Measurements from ENCODE around the gene KCNMB3.

The KCNMB3 gene

GRCh38 chr3:179250803-179251476 is at the start of gene KCNMB3:
Gene KCNMB3 (minus strand): TSS chr3:179251114. CDS start chr3:179250990, 124 bp downstream.
- TF ChIP-seq REST (IDR thresholded peaks at IDR 0.05; ENCODE audit: low read depth) (no peak), EP300 (IDR thresholded peaks at IDR 0.05; ENCODE audit: borderline replicate concordance) (no peak), CEBPB (IDR thresholded peaks at IDR 0.05) (no peak), TAF1 (IDR thresholded peaks at IDR 0.05; ENCODE audit: low read depth) (no peak), NFIC (IDR thresholded peaks at IDR 0.05) (no peak), FOXM1 (IDR thresholded peaks at IDR 0.05; ENCODE audit: borderline replicate concordance, low read depth) (no peak), CREB1 (IDR thresholded peaks at IDR 0.05; ENCODE audit: low read depth) (no peak), ZBTB7A (IDR thresholded peaks at IDR 0.05; ENCODE audit: low read depth) (no peak), EGR1 (IDR thresholded peaks at IDR 0.05) (no peak), RAD21 (IDR thresholded peaks at IDR 0.05; ENCODE audit: low read depth) (no peak), TEAD4 (IDR thresholded peaks at IDR 0.05) (no peak), YY1 (IDR thresholded peaks at IDR 0.05; ENCODE audit: low read depth) (no peak), TCF12 (IDR thresholded peaks at IDR 0.05; ENCODE audit: low read depth) (no peak)
- TF ChIP-seq, protein P1, sequence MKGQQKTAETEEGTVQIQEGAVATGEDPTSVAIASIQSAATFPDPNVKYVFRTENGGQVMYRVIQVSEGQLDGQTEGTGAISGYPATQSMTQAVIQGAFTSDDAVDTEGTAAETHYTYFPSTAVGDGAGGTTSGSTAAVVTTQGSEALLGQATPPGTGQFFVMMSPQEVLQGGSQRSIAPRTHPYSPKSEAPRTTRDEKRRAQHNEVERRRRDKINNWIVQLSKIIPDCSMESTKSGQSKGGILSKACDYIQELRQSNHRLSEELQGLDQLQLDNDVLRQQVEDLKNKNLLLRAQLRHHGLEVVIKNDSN (IDR thresholded peaks at IDR 0.05), result no peak
- TF ChIP-seq, protein P2, sequence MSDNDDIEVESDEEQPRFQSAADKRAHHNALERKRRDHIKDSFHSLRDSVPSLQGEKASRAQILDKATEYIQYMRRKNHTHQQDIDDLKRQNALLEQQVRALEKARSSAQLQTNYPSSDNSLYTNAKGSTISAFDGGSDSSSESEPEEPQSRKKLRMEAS (IDR thresholded peaks at IDR 0.05), result no peak

- TF ChIP-seq NFIC (IDR thresholded peaks at IDR 0.05) (no peak), RAD21 (IDR thresholded peaks at IDR 0.05; ENCODE audit: low read depth) (no peak), REST (IDR thresholded peaks at IDR 0.05; ENCODE audit: low read depth) (no peak), TCF12 (IDR thresholded peaks at IDR 0.05; ENCODE audit: low read depth) (no peak)
- TF ChIP-seq, protein P2 (IDR thresholded peaks at IDR 0.05), result no peak
Observed at GRCh38 chr3:179299999-179300613, 49.2 kb upstream of the KCNMB3 start.

DNA sequence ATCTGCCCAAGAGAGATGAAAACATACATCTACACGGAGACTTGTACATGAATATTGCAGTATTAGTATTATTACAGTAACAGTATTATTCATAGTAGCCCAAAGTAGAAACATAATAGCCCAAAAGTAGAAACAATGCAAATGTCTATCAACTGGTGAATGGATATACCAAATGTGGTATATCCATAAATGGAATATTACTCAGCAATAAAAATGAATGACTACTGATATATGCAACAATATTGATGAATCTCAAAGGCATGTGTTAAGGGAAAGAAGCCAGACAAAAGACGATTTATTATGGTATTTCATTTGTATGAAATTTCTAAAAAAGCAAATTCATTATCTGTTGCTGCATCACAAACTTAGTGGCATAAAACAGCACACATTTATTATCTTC is 48.4 kb upstream of the KCNMB3 start:
- TF ChIP-seq, protein P1 (IDR thresholded peaks at IDR 0.05), result no peak

- TF ChIP-seq CEBPB (IDR thresholded peaks at IDR 0.05) (no peak), TEAD4 (IDR thresholded peaks at IDR 0.05) (no peak), REST (IDR thresholded peaks at IDR 0.05; ENCODE audit: low read depth) (no peak), EP300 (IDR thresholded peaks at IDR 0.05; ENCODE audit: borderline replicate concordance) (no peak), TCF12 (IDR thresholded peaks at IDR 0.05; ENCODE audit: low read depth) (no peak), ZBTB7A (IDR thresholded peaks at IDR 0.05; ENCODE audit: low read depth) (no peak), YY1 (IDR thresholded peaks at IDR 0.05; ENCODE audit: low read depth) (no peak), RAD21 (IDR thresholded peaks at IDR 0.05; ENCODE audit: low read depth) (no peak), EGR1 (IDR thresholded peaks at IDR 0.05) (no peak), NFIC (IDR thresholded peaks at IDR 0.05) (no peak), TAF1 (IDR thresholded peaks at IDR 0.05; ENCODE audit: low read depth) (no peak), CREB1 (IDR thresholded peaks at IDR 0.05; ENCODE audit: low read depth) (no peak), FOXM1 (IDR thresholded peaks at IDR 0.05; ENCODE audit: borderline replicate concordance, low read depth) (no peak)
- TF ChIP-seq, protein P1 (IDR thresholded peaks at IDR 0.05), result no peak
- TF ChIP-seq, protein P2 (IDR thresholded peaks at IDR 0.05), result no peak
Observed at GRCh38 chr3:179297971-179298725, 47.2 kb upstream of the KCNMB3 start.

Measured in Ishikawa (cell line).